Activated CD8-positive, alpha-beta T cell treated with anti-CD3 and anti-CD28 coated beads, Interleukin-2, amount 10 ng/mL, durations not matched to agents 7 days and 5 days (primary cell): ENCODE results near the gene TOMM40L. TPM values are rescaled to one million over a fixed set of nuclear protein-coding genes. Genes with fewer than 3 reads are reported as not detected.

Experiments
- ATAC-seq: fragments of 150-1000 bp; cut with Tn5 transposase; one replicate; pipeline ENCODE4 v1.10.0; 2021; ENCODE audit warnings: moderate library complexity
- CTCF ChIA-PET: fragments of 350-600 bp; sonication (Branson Sonifier 250); formaldehyde crosslinking; loops from one replicate; lab custom pipeline; 2021; ENCODE audit warnings: antibody characterized with exemption; lab: Charles Lee
- POLR2A ChIA-PET: fragments of 350-600 bp; sonication (Branson Sonifier 250); formaldehyde crosslinking; loops from one replicate; lab custom pipeline; 2021; ENCODE audit warnings: antibody characterized with exemption; lab: Charles Lee
- DNase-seq: peaks from one replicate; pipeline ENCODE4 v3.0.0-alpha.2; 2020
- H3K27ac Mint-ChIP-seq: one replicate; pipeline ENCODE4 v1.8.0; 2021; ENCODE audit warnings: mild to moderate bottlenecking, mixed read lengths
- H3K27me3 Mint-ChIP-seq: one replicate; pipeline ENCODE4 v1.8.0; 2021; ENCODE audit warnings: low read depth, mixed read lengths
- H3K36me3 Mint-ChIP-seq: one replicate; pipeline ENCODE4 v1.8.0; 2021; ENCODE audit warnings: low read depth, mixed read lengths
- H3K4me1 Mint-ChIP-seq: one replicate; pipeline ENCODE4 v1.8.0; 2021; ENCODE audit warnings: low read depth, mixed read lengths
- H3K4me3 Mint-ChIP-seq: one replicate; pipeline ENCODE4 v1.8.0; 2021; ENCODE audit warnings: mild to moderate bottlenecking, mixed read lengths
- H3K9me3 Mint-ChIP-seq: one replicate; pipeline ENCODE4 v1.8.0; 2022; ENCODE audit warnings: mixed read lengths; ENCODE audit not compliant: insufficient read depth
- total RNA-seq, 2 experiments: library from RNA; stranded (reverse); gene quantifications; one replicate each; pipeline ENCODE4 v1.2.3, GENCODE V29; 2021

The TOMM40L gene
- total RNA-seq, 2 experiments from 2014 or later = 19.1 to 22.0 TPM

DNA sequence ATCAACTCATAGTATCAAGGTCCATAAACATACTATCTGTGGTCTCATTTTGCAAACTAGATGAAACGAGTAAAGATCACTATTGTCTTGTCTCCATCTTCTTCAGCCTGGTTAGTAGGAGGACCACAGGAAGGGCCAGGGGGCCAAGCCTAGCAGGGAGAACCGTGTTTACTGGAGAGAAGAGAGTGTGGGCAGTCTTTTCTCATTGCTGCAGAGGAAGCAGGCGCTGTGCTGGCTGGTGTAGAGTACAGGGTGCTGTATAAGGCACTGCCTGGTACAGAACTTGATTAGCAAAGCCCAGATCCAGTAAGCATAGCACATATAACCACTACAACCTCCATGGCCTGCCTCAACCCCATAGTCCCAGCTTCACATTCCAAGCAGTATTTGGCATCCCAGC, 38.5 kb upstream of the TOMM40L start:
- Mint-ChIP-seq H3K9me3 (no peaks in the 10 kb centered on the region), H3K27me3 (no peaks in the 10 kb centered on the region), H3K27ac (peak overlapping the region; percentile 91), H3K4me1 (peaks cover 66% of the 10 kb centered on the region), H3K36me3 (peaks cover 5% of the 10 kb centered on the region), H3K4me3 (no peak overlapping the region)
- ATAC-seq (no peak), DNase-seq (no peak)
- CTCF ChIA-PET = interaction anchor here (0.6 to 2.9 kb wide), 3 partner anchors 15 to 39 kb away, joined by 3 to 32 read pairs (median 25); partner anchors contain the start of genes PPOX and TOMM40L
- POLR2A ChIA-PET = interaction anchor here (1.0 to 1.7 kb wide), 3 partner anchors 10 to 19 kb away, joined by 4 to 13 read pairs (median 11); partner anchors contain the start of genes B4GALT3 and NDUFS2

DNA sequence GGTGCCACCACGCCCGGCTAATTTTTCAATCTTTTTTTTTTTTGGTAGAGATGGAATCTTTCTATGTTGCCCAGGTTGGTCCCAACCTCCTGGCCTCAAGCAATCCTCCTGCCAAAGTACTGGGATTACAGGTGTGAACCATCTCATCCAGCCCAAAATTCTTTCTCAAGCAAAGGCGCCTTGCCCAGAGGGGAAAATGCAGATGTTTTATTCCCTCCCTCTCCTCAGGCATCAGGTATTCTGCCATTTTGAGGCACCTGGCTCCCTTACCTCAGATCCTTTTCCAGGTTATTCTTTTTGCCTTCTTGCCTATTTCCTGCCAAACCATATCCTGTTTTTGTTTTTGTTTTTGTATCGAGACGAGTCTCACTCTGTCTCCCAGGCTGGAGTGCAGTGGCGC, 37.5 kb upstream of the TOMM40L start:
- H3K27me3 Mint-ChIP-seq = no peaks in the 10 kb centered on the region
- H3K27ac Mint-ChIP-seq = no peak overlapping the region
- H3K36me3 Mint-ChIP-seq = peaks cover 2% of the 10 kb centered on the region
- POLR2A ChIA-PET = interaction anchor here (1.5 kb wide), 1 partner anchor 14 kb away, joined by 3 read pairs; the partner anchor contains the start of gene NDUFS2
- CTCF ChIA-PET = interaction anchor here (2.1 kb wide), 1 partner anchor 22 kb away, joined by 7 read pairs; the partner anchor contains the start of gene PPOX
- ATAC-seq (no peak), DNase-seq (no peak)
- H3K4me1 Mint-ChIP-seq = peaks cover 66% of the 10 kb centered on the region
- no peaks in the 10 kb centered on the region for H3K9me3 Mint-ChIP-seq
- H3K4me3 Mint-ChIP-seq = no peak overlapping the region

DNA sequence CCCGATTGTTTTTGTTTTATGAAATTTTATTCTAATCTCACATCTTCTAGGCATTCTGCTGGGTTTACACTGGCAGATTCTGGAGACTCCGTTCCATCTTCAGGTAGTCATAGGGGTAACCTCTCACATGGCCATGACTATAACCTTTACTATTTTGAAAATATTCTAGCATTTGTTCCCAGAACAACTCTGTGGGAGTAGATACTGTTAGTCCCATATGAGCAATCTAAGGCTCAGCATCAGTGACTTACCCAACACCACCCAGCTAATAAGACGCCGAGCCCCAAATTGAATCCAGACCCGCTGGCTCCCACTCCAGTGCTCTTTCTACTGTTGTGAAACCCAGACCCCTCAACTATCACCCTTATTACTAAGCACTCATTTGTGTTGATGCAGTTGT, 36.8 kb upstream of the TOMM40L start:
- Mint-ChIP-seq H3K36me3 (no peaks in the 10 kb centered on the region), H3K27ac (no peak overlapping the region), H3K9me3 (no peaks in the 10 kb centered on the region), H3K4me3 (no peak overlapping the region), H3K4me1 (peaks cover 59% of the 10 kb centered on the region), H3K27me3 (no peaks in the 10 kb centered on the region)
- ChIA-PET CTCF (interaction anchor here (2.1 kb wide), 1 partner anchor 23 kb away, joined by 7 read pairs; the partner anchor contains the start of gene PPOX), POLR2A (interaction anchor here (1.5 to 1.6 kb wide), 2 partner anchors 13 to 23 kb away, joined by 3 read pairs; partner anchors contain the start of genes NDUFS2 and PPOX)
- ATAC-seq (no peak), DNase-seq (no peak)

DNA sequence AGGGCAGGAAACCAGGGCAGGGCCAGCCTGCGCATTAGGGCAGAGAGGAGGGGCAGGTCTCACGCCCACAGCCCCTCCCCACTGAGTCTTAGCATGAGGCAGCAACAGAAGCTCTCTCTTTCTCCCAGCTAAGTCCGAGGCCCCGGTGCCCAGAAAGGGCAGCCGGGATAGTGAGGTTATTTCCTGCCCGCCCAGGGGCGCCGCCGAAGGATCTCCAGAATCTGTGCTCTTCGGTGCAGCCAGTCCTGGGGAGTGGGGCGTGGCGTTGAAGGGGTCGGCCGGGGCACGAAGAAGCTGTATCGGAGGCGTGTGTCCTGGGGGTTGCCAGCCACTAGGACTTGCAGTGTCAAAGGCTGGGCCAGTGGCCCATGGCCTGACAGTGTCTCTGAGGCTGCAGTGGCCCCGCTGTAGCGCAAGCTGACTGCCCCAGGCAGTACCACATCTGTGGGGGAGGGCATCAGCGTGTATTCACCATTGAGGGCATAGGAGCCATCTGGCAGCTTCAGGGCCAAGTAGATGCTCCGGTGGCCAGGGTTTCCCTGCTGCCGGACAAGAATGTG, 34.8 kb upstream of the TOMM40L start:
- H3K4me3 Mint-ChIP-seq = no peak overlapping the region
- H3K4me1 Mint-ChIP-seq = peaks cover 58% of the 10 kb centered on the region
- H3K36me3 Mint-ChIP-seq = no peaks in the 10 kb centered on the region
- H3K27ac Mint-ChIP-seq = no peak overlapping the region
- ATAC-seq (no peak), DNase-seq (no peak)
- ChIA-PET POLR2A (interaction anchor here (0.5 to 4.2 kb wide), 8 partner anchors 9 to 930 kb away, joined by 3 to 38 read pairs (median 5); partner anchors contain the start of genes B4GALT3, NDUFS2, PPOX and SDHC), CTCF (interaction anchor here (0.8 to 5.2 kb wide), 16 partner anchors 10 to 191 kb away, joined by 3 to 72 read pairs (median 18); partner anchors contain the start of genes APOA2, B4GALT3, NDUFS2 and PPOX)
- H3K9me3 Mint-ChIP-seq = no peaks in the 10 kb centered on the region
- no peaks in the 10 kb centered on the region for H3K27me3 Mint-ChIP-seq

DNA sequence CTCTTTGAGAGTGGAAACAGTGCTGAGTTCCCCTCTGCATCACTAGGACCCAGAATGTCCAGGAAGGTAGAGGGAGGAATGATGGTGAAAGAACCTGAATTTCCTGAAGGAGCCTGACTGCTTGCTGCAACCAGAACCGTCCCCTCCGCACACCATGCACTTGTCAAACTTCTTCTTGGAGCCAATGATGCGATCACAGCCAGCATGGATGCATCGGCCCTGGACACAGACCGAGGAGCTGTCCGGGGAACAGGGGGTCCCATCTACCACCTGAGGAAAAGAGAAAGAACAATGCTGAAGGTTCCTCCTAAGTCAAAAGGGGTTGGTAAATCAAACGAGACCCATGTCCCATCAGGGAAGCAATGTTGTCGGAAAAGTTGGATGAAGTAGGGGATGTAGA, 33.9 kb upstream of the TOMM40L start:
- CTCF ChIA-PET = interaction anchor here (0.7 to 5.2 kb wide), 25 partner anchors 11 to 216 kb away, joined by 3 to 72 read pairs (median 7); partner anchors contain the start of genes APOA2, B4GALT3, CFAP126 and NDUFS2
- no peaks in the 10 kb centered on the region for H3K27me3 Mint-ChIP-seq
- DNase-seq (no peak), ATAC-seq (no peak)
- peak overlapping the region; percentile 40 for H3K27ac Mint-ChIP-seq
- POLR2A ChIA-PET = interaction anchor here (0.6 to 4.2 kb wide), 6 partner anchors 10 to 931 kb away, joined by 3 to 38 read pairs (median 9); partner anchors contain the start of genes B4GALT3, NDUFS2, PPOX and SDHC
- H3K36me3 Mint-ChIP-seq = no peaks in the 10 kb centered on the region
- peaks cover 58% of the 10 kb centered on the region for H3K4me1 Mint-ChIP-seq
- H3K9me3 Mint-ChIP-seq = no peaks in the 10 kb centered on the region
- no peak overlapping the region for H3K4me3 Mint-ChIP-seq

DNA sequence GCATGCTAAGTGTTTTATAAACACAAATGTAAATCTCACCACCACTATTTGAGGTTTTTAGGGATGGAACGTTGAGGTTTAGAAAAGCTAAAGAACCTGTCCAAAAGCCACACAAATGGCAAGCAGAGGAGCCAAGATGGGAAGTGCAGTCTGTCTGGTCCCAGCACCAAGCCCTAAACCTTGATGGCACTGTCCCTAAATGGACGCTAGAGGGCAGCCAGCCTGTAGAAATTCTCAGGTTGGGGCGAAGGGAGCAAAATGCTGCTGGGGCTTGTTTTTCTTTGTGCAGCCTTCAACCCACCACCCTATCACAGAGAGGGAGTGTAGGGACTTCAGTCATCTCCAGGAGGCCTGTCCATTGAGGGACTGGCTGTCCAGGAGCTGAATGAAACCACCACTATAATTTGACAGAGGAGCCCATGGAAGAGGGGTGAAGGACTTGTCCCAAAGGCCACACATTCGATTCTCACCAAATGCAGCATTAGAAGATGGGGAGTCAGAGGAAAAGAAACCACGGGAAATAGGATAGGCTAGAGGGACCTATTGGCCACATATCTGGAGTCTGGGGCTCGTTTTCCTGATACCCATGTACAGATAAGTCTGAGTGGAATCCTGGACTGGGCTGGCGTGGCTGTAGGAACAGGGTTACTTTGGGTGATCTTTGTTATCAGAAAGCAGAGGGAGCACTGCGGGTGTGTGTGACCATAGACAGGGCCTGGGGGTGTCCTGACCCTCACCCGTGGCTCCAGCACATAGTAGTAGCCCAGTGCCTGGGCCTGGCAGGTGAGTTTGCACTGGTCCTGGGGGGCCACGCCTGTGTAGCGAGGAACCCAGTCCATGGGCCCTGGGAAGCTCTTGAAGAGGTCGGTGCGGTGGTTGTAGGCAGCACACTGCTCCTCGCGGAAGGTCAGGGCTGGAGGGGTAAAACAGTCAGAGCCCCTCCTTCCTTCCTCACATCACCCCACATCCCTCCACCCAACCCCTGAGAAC, 33.1 kb upstream of the TOMM40L start:
- Mint-ChIP-seq H3K27me3 (no peaks in the 10 kb centered on the region), H3K4me1 (peaks cover 57% of the 10 kb centered on the region), H3K9me3 (no peaks in the 10 kb centered on the region), H3K36me3 (no peaks in the 10 kb centered on the region), H3K27ac (peak overlapping the region; percentile 82), H3K4me3 (no peak overlapping the region)
- peak; percentile 82 for DNase-seq
- ChIA-PET CTCF (interaction anchor here (0.7 to 5.2 kb wide), 23 partner anchors 11 to 215 kb away, joined by 3 to 72 read pairs (median 8); partner anchors contain the start of genes APOA2, B4GALT3, CFAP126 and NDUFS2), POLR2A (interaction anchor here (1.7 to 4.2 kb wide), 4 partner anchors 9 to 27 kb away, joined by 4 to 38 read pairs (median 14); partner anchors contain the start of genes B4GALT3, NDUFS2 and PPOX)
- ATAC-seq = peak; percentile 93

DNA sequence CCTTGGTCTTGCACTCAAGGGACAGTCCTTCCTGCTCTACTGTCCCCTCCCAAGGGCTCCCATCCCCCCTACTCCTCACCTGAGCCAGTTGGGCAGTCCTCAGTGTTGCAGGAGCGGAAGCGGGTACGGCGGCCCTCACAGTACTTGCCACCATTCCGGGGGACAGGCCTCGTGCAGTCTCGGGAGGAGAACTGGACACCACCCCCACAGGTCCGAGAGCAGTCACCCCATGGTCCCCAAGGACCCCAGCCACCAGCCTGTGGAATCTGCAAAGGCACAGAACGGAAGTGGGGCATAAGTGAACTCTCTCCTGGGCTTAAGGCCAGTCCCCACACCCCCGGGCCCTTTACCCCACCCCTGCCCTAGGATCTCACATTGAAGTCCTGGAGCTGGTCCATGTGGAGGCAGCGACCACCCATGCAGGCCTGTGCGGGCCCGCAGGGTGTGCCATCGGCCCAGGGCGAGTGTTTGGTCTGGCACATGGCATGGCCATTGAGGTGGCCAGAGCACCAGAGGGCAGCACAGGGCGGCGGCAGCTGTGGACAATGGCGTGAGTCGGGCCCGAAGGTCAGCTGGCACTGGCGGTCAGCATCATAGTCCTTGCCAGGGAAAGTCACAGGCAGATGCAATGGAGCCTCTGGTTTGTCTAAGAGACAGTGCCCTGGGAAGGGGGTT, 32.2 kb upstream of the TOMM40L start:
- ChIA-PET CTCF (interaction anchor here (1.1 to 5.2 kb wide), 13 partner anchors 8 to 188 kb away, joined by 3 to 72 read pairs (median 19); partner anchors contain the start of genes NDUFS2, PPOX and TOMM40L), POLR2A (interaction anchor here (2.8 to 4.2 kb wide), 3 partner anchors 8 to 28 kb away, joined by 13 to 38 read pairs (median 16); partner anchors contain the start of genes NDUFS2 and PPOX)
- Mint-ChIP-seq H3K36me3 (no peaks in the 10 kb centered on the region), H3K27me3 (no peaks in the 10 kb centered on the region), H3K4me1 (peaks cover 53% of the 10 kb centered on the region), H3K4me3 (no peak overlapping the region), H3K27ac (peak overlapping the region; percentile 34), H3K9me3 (no peaks in the 10 kb centered on the region)
- DNase-seq (no peak), ATAC-seq (no peak)

DNA sequence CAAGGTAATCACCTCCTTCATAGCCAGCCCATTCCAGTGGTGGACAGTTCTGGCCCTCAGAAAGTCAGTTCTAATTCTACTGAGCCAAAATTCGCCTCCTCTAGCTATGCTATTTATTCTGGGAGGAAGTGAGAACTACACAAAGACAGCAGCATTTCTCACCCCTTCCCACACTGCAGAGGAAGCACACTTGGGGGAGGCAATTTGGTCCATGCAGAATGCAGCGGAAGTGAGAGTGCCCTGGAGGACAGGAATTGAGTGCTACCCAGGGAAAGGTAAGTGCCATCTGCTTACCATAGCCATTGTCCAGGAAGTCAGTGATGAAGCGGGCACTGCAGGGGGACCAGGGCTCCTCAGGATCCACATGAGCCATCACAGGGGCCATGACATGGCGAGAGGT, 30.7 kb upstream of the TOMM40L start:
- ATAC-seq = no peak

DNA sequence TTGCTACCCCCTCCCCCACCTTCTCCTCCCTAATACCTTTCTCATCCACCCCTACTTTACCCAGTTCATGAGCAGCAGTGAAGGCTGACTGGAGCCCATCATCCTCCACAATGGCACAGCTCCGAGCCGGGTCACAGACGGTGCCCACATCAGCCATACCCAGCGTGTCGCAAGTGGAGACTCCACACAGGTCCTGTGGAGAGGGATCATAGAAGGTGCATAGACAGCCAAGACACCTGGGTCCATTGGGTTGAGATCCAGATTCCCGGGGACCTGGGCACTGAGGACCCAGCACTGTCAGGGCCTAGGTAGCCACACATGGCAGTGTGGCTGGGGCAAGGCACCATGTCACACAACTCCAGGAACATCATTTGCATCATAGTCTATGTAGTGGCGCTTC, 29.7 kb upstream of the TOMM40L start:
- DNase-seq (no peak), ATAC-seq (no peak)
- Mint-ChIP-seq H3K27ac (peak overlapping the region; percentile 17), H3K27me3 (no peaks in the 10 kb centered on the region), H3K4me3 (no peak overlapping the region), H3K4me1 (peaks cover 69% of the 10 kb centered on the region), H3K36me3 (no peaks in the 10 kb centered on the region), H3K9me3 (no peaks in the 10 kb centered on the region)
- CTCF ChIA-PET = interaction anchor here (18.1 kb wide), 1 partner anchor 26 kb away, joined by 331 read pairs; the partner anchor contains the start of genes APOA2, FCER1G and TOMM40L
- POLR2A ChIA-PET = no interaction called here

More for the DNA sequence above, 30.7 kb upstream of the TOMM40L start:
- DNase-seq = no peak
- no peaks in the 10 kb centered on the region for H3K36me3 Mint-ChIP-seq
- peaks cover 61% of the 10 kb centered on the region for H3K4me1 Mint-ChIP-seq
- H3K27ac Mint-ChIP-seq = peak overlapping the region; percentile 84
- CTCF ChIA-PET = interaction anchor here (1.1 to 4.7 kb wide), 5 partner anchors 10 to 179 kb away, joined by 3 to 22 read pairs (median 11); partner anchors contain the start of genes PPOX and TOMM40L
- H3K9me3 Mint-ChIP-seq = no peaks in the 10 kb centered on the region
- H3K4me3 Mint-ChIP-seq = no peak overlapping the region
- POLR2A ChIA-PET = no interaction called here
- H3K27me3 Mint-ChIP-seq = no peaks in the 10 kb centered on the region
